ENCODE measurements around the gene NFATC2. TPM values are rescaled to one million over a fixed set of nuclear protein-coding genes. Genes with fewer than 3 reads are reported as not detected.

NFATC2 gene
- total RNA-seq, 3 donors from 2014 or later, result 5.9 to 11.9 (median 10.2) TPM

- DNase-seq (ENCODE audit: low spot score in 2 of 2), result no peak
- peak overlapping the region; percentile 23 to 56 (median 31) for H3K4me3 ChIP-seq
- intact Hi-C loops (cut with DNase I; ENCODE audit: low total_unique reads), result no loop called here
- no peaks in the 10 kb centered on the region for H3K36me3 ChIP-seq
- H3K27ac ChIP-seq, result peak overlapping the region in 1 of 2 donors; percentile 62
- peaks cover 0 to 6% of the 10 kb centered on the region in 2 donors for H3K4me1 ChIP-seq
- no peaks in the 10 kb centered on the region for H3K27me3 ChIP-seq
- no peak for TF ChIP-seq POLR2AphosphoS5 (IDR thresholded peaks at IDR 0.05)
- TF ChIP-seq POLR2A (IDR thresholded peaks at IDR 0.05), result no peak
- no peak for TF ChIP-seq CTCF (IDR thresholded peaks at IDR 0.05)
- no peaks in the 10 kb centered on the region for H3K9me3 ChIP-seq
Observed at GRCh38 chr20:51492167-51493092, 50.1 kb downstream of the NFATC2 start.

GRCh38 chr20:51491393-51491792 is 51.1 kb downstream of the NFATC2 start:
- H3K27ac ChIP-seq, result no peak overlapping the region
- intact Hi-C loops (cut with DNase I; ENCODE audit: low total_unique reads), result no loop called here
- no peak for TF ChIP-seq POLR2AphosphoS5 (IDR thresholded peaks at IDR 0.05)
- no peak for TF ChIP-seq CTCF (IDR thresholded peaks at IDR 0.05)
- TF ChIP-seq POLR2A (IDR thresholded peaks at IDR 0.05), result no peak

DNA sequence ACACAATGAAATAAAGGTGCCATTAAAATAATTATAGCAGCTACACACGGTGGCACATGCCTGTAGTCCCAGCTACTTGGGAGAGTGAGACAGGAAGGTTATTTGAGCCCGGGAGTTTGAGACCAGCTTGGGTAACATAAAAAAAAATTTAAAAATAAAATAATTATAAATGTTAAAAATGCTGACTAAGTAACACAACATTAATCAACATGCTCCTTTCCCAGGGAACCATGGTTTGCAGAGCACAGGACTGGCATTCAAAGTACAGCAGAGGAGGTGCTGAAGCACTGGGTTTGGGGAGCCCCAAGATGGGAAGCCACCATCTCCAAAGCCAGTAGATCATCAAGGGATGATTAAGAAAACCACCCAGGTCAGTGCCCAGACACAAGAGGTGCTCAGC is 51.9 kb downstream of the NFATC2 start:
- no peaks in the 10 kb centered on the region for H3K27me3 ChIP-seq
- no peak overlapping the region for H3K4me3 ChIP-seq
- H3K27ac ChIP-seq, result no peak overlapping the region
- intact Hi-C loops (cut with DNase I; ENCODE audit: low total_unique reads), result no loop called here
- H3K9me3 ChIP-seq, result no peaks in the 10 kb centered on the region
- no peak for DNase-seq (ENCODE audit: low spot score in 2 of 2)
- no peak for TF ChIP-seq CTCF (IDR thresholded peaks at IDR 0.05)
- no peak for TF ChIP-seq POLR2A (IDR thresholded peaks at IDR 0.05)
- TF ChIP-seq POLR2AphosphoS5 (IDR thresholded peaks at IDR 0.05), result no peak
- no peaks in the 10 kb centered on the region for H3K4me1 ChIP-seq
- H3K36me3 ChIP-seq, result no peaks in the 10 kb centered on the region

More at GRCh38 chr20:51491393-51491792, 51.1 kb downstream of the NFATC2 start:
- no peaks in the 10 kb centered on the region for H3K36me3 ChIP-seq
- no peaks in the 10 kb centered on the region for H3K9me3 ChIP-seq
- no peaks in the 10 kb centered on the region for H3K27me3 ChIP-seq
- H3K4me1 ChIP-seq, result no peaks in the 10 kb centered on the region
- no peak for DNase-seq (ENCODE audit: low spot score in 2 of 2)
- no peak overlapping the region for H3K4me3 ChIP-seq

DNA sequence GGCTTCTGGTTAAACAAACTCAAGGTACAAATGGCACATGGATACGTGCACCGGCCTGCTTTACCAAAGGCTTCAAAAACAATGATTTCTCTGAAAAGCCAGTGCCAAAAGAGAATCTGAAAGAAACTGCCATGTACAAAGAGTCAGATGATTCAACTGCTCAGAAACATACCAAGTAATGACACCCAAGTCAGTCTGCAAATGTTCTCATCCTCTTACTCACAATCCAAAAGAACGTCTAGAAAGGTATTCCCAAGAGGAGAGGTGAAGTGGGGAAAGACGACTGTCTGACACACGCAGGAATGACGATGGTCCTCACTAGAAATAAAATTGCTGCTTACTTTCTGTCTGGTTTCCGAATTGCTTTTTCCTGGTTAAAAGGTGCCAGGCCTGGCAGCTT is 52.9 kb downstream of the NFATC2 start:
- intact Hi-C loops (cut with DNase I; ENCODE audit: low total_unique reads), result no loop called here
- H3K4me1 ChIP-seq, result no peaks in the 10 kb centered on the region
- TF ChIP-seq POLR2A (IDR thresholded peaks at IDR 0.05), result no peak
- no peaks in the 10 kb centered on the region for H3K9me3 ChIP-seq
- H3K27ac ChIP-seq, result no peak overlapping the region
- no peaks in the 10 kb centered on the region for H3K36me3 ChIP-seq
- no peak for DNase-seq (ENCODE audit: low spot score in 2 of 2)
- H3K27me3 ChIP-seq, result no peaks in the 10 kb centered on the region
- H3K4me3 ChIP-seq, result no peak overlapping the region

DNA sequence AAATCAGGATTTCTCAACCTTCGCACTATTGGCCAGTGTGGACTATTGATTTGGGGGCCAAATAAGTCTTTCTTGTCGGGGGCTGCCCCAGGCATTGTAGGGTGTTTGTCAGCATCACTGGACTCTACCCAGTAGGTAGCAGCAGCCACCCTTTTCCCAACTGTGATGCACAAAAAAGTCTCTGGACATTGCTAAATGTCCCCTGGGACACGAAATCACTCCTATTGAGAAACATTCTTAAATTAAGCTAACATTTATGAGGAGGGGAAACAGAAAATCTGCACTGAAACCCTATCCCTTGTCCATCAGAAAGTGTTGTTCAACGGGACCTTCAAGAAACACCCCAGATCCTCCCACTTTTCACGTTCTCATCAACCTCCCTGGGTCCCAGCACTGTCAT is 54.2 kb downstream of the NFATC2 start:
- TF ChIP-seq CTCF (IDR thresholded peaks at IDR 0.05) (no peak), POLR2A (IDR thresholded peaks at IDR 0.05) (no peak), POLR2AphosphoS5 (IDR thresholded peaks at IDR 0.05) (no peak)
- Histone ChIP-seq H3K4me1 (no peaks in the 10 kb centered on the region), H3K27me3 (no peaks in the 10 kb centered on the region), H3K27ac (peak overlapping the region; percentile 3 to 70), H3K36me3 (no peaks in the 10 kb centered on the region), H3K9me3 (no peaks in the 10 kb centered on the region), H3K4me3 (no peak overlapping the region)
- DNase-seq (ENCODE audit: low spot score in 2 of 2), result no peak
- intact Hi-C loops (cut with DNase I; ENCODE audit: low total_unique reads), result no loop called here

Data from breast epithelium (tissue), 4 donors.